ENCODE results near the gene TSHZ2.

DNA sequence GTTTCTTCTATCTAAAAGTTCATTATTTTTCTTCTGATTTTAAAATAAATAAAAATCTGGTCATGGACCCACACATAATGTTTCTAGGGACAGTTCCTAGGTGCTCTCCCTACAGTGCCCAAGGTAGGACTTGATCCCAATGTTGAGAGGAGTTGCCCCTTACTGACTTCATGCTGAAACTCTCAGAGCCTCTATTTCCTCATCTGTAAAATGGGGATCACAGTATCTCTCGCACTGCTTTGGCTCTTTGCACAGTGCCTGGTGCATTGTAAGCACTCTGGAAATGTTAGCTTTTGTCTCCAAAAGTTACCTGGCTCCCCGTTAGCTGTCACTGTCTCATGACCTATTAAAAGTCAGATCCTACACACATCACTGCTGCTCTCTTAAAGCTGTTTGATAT, 205.5 kb downstream of the TSHZ2 start:
- TF ChIP-seq PREB (CRISPR knock-in tag; IDR thresholded peaks at IDR 0.05; ENCODE audit: borderline replicate concordance) (no peak), HMGXB4 (CRISPR knock-in tag; IDR thresholded peaks at IDR 0.05) (no peak)

All from WTC11 (cell line).